GM12878 (cell line): ENCODE data around the gene TIMM17A. TPM values are rescaled to one million over a fixed set of nuclear protein-coding genes. Genes with fewer than 3 reads are reported as not detected.

Experiments
- ATAC-seq: fragments of 200-7000 bp; cut with Tn5 transposase; 3 replicates; pipeline ENCODE4 v1.9.1; 2020; ENCODE audit warnings: mild to moderate bottlenecking, moderate library complexity
- BruUV-seq: library from RNA; stranded (reverse); fragments of 400-500 nt; replicated peaks from 2 replicates; lab custom pipeline; 2021; lab: Mats Ljungman, UMichigan
- CTCF ChIA-PET: fragments of 300-600 bp; sonication (Branson Sonifier 250); formaldehyde crosslinking; extraction: SDS; loops from one replicate; lab custom pipeline; 2021; ENCODE audit warnings: inconsistent platforms; lab: Yijun Ruan, JAX
- POLR2A ChIA-PET: fragments of 350-600 bp; formaldehyde crosslinking; extraction: SDS; loops from one replicate; lab custom pipeline; 2021; ENCODE audit warnings: inconsistent platforms; lab: Charles Lee
- RAD21 ChIA-PET: fragments of 300-600 bp; sonication (Branson Sonifier 250); formaldehyde crosslinking; loops from one replicate; lab custom pipeline; 2023; ENCODE audit warnings: antibody characterized with exemption; ENCODE audit not compliant: unreplicated experiment; lab: Charles Lee
- SMC1A ChIA-PET: fragments of 300-600 bp; sonication (Branson Sonifier 250); formaldehyde crosslinking; loops from one replicate; lab custom pipeline; 2023; ENCODE audit not compliant: unreplicated experiment, uncharacterized antibody; lab: Charles Lee
- DNase-seq: peaks from one replicate; pipeline ENCODE4 v3.0.0-alpha.2; 2011; ENCODE audit warnings: low read depth, low spot score
- FAIRE-seq: peaks from 3 replicates; lab custom pipeline; 2011; peaks lifted over from hg19 to GRCh38; lab: Jason Lieb, UNC
- H2AFZ ChIP-seq: 2 replicates; pipeline ENCODE4 v1.6.0; 2011; ENCODE audit warnings: low read depth, low read length, control low read depth; ENCODE audit not compliant: control insufficient read depth
- H3K27ac ChIP-seq: 2 replicates; pipeline ENCODE4 v1.5.1; 2011; ENCODE audit warnings: control low read depth; ENCODE audit not compliant: control insufficient read depth, insufficient read depth
- H3K27me3 ChIP-seq, 2 experiments: replicated peaks in 1 of 2; 2 replicates each; pipeline versions ENCODE4 v1.6.0 to v1.6.1; 2011; ENCODE audit warnings: low read length in 1 of 2; ENCODE audit not compliant: control insufficient read depth in 2 of 2, insufficient read depth in 2 of 2
- H3K36me3 ChIP-seq, 2 experiments: 2 replicates each; pipeline ENCODE4 v1.5.1; 2011; ENCODE audit warnings: low read length in 1 of 2; ENCODE audit not compliant: control insufficient read depth in 2 of 2, insufficient read depth in 2 of 2
- H3K4me1 ChIP-seq: 2 replicates; pipeline ENCODE4 v1.6.1; 2011; ENCODE audit warnings: mild to moderate bottlenecking, low read length, moderate library complexity, mixed read lengths; ENCODE audit not compliant: control insufficient read depth, insufficient read depth
- H3K4me2 ChIP-seq: 2 replicates; pipeline ENCODE4 v1.6.0; 2011; ENCODE audit warnings: control low read depth; ENCODE audit not compliant: control insufficient read depth, insufficient read depth
- H3K4me3 ChIP-seq: fragments of 200-600 bp; sonication (generic); 2 replicates; pipeline ENCODE4 v1.5.1; 2016
- H3K79me2 ChIP-seq: 2 replicates; pipeline ENCODE4 v1.6.0; 2011; ENCODE audit warnings: low read length; ENCODE audit not compliant: control insufficient read depth, insufficient read depth
- H3K9ac ChIP-seq: 2 replicates; pipeline ENCODE4 v1.8.0; 2011; ENCODE audit warnings: low read length, control low read depth, mixed read lengths; ENCODE audit not compliant: control insufficient read depth, insufficient read depth
- H3K9me3 ChIP-seq: replicated peaks from 3 replicates; pipeline ENCODE4 v1.5.1; 2011; ENCODE audit warnings: mild to moderate bottlenecking, low read length; ENCODE audit not compliant: control insufficient read depth, insufficient read depth
- H4K20me1 ChIP-seq: 2 replicates; pipeline ENCODE4 v1.6.0; 2011; ENCODE audit not compliant: control insufficient read depth, insufficient read depth
- BHLHE40 ChIP-seq, 2 experiments: fragments of 450-650 bp in 1 of 2; IDR thresholded peaks; 2 replicates each; pipeline ENCODE4 v1.6.1; 2011 to 2017; ENCODE audit warnings: low read depth in 2 of 2, borderline replicate concordance in 1 of 2, improper control_type of control experiment in 1 of 2, low read length in 1 of 2, mild to moderate bottlenecking in 1 of 2
- CBX3 ChIP-seq: fragments of 200-600 bp; sonication (generic); IDR thresholded peaks from 2 replicates; pipeline ENCODE4 v1.6.1; 2016; ENCODE audit warnings: low read depth, borderline replicate concordance
- HDAC6 ChIP-seq: fragments of 200-600 bp; sonication (generic); IDR thresholded peaks from one replicate; pipeline ENCODE4 v1.8.0; 2017; ENCODE audit warnings: antibody characterized with exemption; ENCODE audit not compliant: unreplicated experiment
- SMC3 ChIP-seq: IDR thresholded peaks from 2 replicates; pipeline ENCODE4 v1.6.1; 2011; ENCODE audit warnings: low read length, improper control_type of control experiment, borderline replicate concordance
- SP1 ChIP-seq: IDR thresholded peaks from one replicate; pipeline ENCODE4 v1.6.1; 2011; ENCODE audit warnings: low read depth, low read length
- STAT3 ChIP-seq: IDR thresholded peaks from 2 replicates; pipeline ENCODE4 v1.6.1; 2011; ENCODE audit warnings: low read depth, low read length, improper control_type of control experiment
- YY1 ChIP-seq: IDR thresholded peaks from 2 replicates; pipeline ENCODE4 v1.6.1; 2011; ENCODE audit warnings: low read depth, mild to moderate bottlenecking, low read length
- ZBTB33 ChIP-seq: fragments of 450-650 bp; IDR thresholded peaks from 2 replicates; pipeline ENCODE4 v1.6.1; 2017; ENCODE audit warnings: mild to moderate bottlenecking
- ZNF622 ChIP-seq: fragments of 450-650 bp; IDR thresholded peaks from 2 replicates; pipeline ENCODE4 v1.6.1; 2017; ENCODE audit warnings: mild to moderate bottlenecking, inconsistent platforms
- WGBS: methylation state at CpG from one replicate; pipeline ENCODE4 v1.1.6; 2016; ENCODE audit warnings: low lambda C conversion rate; ENCODE audit not compliant: insufficient replicate concordance, insufficient coverage; ENCODE audit errors: missing lambda C conversion rate; 5-methylcytosine and 5-hydroxymethylcytosine counted together
- in situ Hi-C: fragments of 300-500 bp; cut with MboI; formaldehyde crosslinking; loops from 9 replicates; pipeline ENCODE4 v1.14.3; 2018; ENCODE audit warnings: mixed read lengths
- intact Hi-C: fragments of 100-400 bp; cut with micrococcal nuclease; formaldehyde crosslinking; loops from one replicate; pipeline ENCODE4 v1.14.2; 2022; ENCODE audit not compliant: unreplicated experiment
- polyA plus RNA-seq, 11 experiments: library from polyadenylated mRNA; depleted of rRNA in 4 of 11; unstranded in 6 of 11; stranded (reverse) in 5 of 11; fragments of >200 nt; fragmentation: Nextera tagmentation in 4 of 11; fragmentation: Illumina TruSeq in 1 of 11; extraction: Ambion mirVana in 4 of 11; extraction: Trizol in 1 of 11; gene quantifications; 1 replicate in 1 of 11; 2 replicates in 10 of 11; pipeline versions ENCODE4 v1.2.1 to v1.2.3, GENCODE V29; 2011 to 2016; ENCODE audit warnings: inconsistent platforms in 2 of 11, missing spikeins in 2 of 11, low read depth in 1 of 11
- total RNA-seq, 4 experiments: library from RNA; depleted of rRNA in 3 of 4; stranded (reverse); fragments of >200 nt in 3 of 4; fragmentation: Illumina TruSeq in 1 of 4; extraction: Trizol in 1 of 4; gene quantifications; 2 replicates each; pipeline versions ENCODE4 v1.2.1 to v1.2.3, GENCODE V29; 2013 to 2021
- TF ChIP-seq, protein P1 (sequence below): fragments of 450-650 bp; IDR thresholded peaks from 2 replicates; pipeline ENCODE4 v1.6.1; 2016; ENCODE audit warnings: mild to moderate bottlenecking
- TF ChIP-seq, protein P2 (sequence below): fragments of 450-650 bp; IDR thresholded peaks from 2 replicates; pipeline ENCODE4 v1.6.1; 2017; ENCODE audit warnings: antibody characterized with exemption, mild to moderate bottlenecking, moderate library complexity
- TF ChIP-seq, protein P3 (sequence below): IDR thresholded peaks from 2 replicates; pipeline ENCODE4 v1.6.1; 2012; ENCODE audit warnings: low read depth, low read length, improper control_type of control experiment

Gene TIMM17A
- total and polyA plus RNA-seq, 10 of the 15 experiments (the other 5 are each of a cell fraction or from before 2014, with no cell fraction given) = 68.6 to 357 (median 92.4) TPM

DNA sequence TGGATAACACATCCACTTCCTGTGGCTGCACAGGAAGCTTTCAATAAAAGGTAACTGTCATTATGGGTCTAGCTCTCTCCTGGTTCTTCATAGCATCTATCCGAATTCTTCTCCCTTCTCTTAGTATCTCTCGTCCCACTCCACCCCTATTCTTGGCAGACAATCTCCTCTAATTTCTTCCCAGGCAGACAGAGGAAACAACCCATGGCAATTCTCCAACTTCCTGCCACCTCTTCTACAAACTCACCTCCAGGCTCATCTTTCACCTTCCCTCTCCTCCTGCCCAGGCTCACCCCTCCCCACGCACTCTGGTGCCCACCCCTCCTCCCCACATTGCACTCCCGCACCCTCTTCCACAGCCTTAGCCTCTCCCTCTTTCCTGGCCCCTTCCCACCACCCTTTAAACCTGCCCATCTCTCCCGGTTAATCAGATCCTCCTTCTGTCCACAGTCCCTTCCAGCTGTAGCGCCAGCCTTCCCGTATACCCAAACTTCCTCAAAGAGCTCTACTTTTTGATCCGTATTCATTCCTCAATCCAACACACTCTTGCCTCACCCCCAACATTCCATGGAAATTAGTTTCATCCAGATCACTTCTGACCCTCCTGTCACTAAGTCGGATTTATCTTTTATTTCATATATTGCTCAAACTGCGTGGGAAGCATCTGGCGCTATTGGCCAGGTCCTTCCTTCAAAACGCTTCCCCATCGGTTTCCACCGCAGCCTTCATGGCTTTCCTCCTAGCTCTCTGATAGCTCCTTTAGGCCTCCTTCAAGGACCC, 40.7 kb upstream of the TIMM17A start:
- DNase-seq (no peak), FAIRE-seq (no peak), ATAC-seq (no peak)
- Histone ChIP-seq H3K4me3 (no peak overlapping the region), H3K36me3 (no peaks in the 10 kb centered on the region), H3K9ac (no peak overlapping the region), H4K20me1 (no peaks in the 10 kb centered on the region), H3K4me2 (no peak overlapping the region), H3K79me2 (no peaks in the 10 kb centered on the region), H3K27me3 (no peaks in the 10 kb centered on the region; a peak in 2 of 4 replicates), H2AFZ (no peak overlapping the region), H3K27ac (no peak overlapping the region), H3K9me3 (no peaks in the 10 kb centered on the region), H3K4me1 (peaks cover 4% of the 10 kb centered on the region; the same call in 1 of the 2 replicates)
- ChIA-PET POLR2A (no interaction called here), RAD21 (no interaction called here), SMC1A (no interaction called here), CTCF (interaction anchor here (2.1 kb wide), 1 partner anchor 19 kb away, joined by 11 read pairs; no protein-coding TSS in a partner anchor)
- 51% methylated on average over 11 of the region's 14 CpGs for WGBS
- intact Hi-C loops = no loop called here
- BruUV-seq = no TSS peak
- no peak for TF ChIP-seq YY1
- no peak for TF ChIP-seq ZBTB33
- TF ChIP-seq HDAC6 = no peak
- TF ChIP-seq, protein P1, sequence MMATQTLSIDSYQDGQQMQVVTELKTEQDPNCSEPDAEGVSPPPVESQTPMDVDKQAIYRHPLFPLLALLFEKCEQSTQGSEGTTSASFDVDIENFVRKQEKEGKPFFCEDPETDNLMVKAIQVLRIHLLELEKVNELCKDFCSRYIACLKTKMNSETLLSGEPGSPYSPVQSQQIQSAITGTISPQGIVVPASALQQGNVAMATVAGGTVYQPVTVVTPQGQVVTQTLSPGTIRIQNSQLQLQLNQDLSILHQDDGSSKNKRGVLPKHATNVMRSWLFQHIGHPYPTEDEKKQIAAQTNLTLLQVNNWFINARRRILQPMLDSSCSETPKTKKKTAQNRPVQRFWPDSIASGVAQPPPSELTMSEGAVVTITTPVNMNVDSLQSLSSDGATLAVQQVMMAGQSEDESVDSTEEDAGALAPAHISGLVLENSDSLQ = no peak
- TF ChIP-seq STAT3 = no peak
- no peak for TF ChIP-seq SP1
- TF ChIP-seq, protein P2, sequence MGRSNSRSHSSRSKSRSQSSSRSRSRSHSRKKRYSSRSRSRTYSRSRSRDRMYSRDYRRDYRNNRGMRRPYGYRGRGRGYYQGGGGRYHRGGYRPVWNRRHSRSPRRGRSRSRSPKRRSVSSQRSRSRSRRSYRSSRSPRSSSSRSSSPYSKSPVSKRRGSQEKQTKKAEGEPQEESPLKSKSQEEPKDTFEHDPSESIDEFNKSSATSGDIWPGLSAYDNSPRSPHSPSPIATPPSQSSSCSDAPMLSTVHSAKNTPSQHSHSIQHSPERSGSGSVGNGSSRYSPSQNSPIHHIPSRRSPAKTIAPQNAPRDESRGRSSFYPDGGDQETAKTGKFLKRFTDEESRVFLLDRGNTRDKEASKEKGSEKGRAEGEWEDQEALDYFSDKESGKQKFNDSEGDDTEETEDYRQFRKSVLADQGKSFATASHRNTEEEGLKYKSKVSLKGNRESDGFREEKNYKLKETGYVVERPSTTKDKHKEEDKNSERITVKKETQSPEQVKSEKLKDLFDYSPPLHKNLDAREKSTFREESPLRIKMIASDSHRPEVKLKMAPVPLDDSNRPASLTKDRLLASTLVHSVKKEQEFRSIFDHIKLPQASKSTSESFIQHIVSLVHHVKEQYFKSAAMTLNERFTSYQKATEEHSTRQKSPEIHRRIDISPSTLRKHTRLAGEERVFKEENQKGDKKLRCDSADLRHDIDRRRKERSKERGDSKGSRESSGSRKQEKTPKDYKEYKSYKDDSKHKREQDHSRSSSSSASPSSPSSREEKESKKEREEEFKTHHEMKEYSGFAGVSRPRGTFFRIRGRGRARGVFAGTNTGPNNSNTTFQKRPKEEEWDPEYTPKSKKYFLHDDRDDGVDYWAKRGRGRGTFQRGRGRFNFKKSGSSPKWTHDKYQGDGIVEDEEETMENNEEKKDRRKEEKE = no peak
- no peak for TF ChIP-seq CBX3
- no peak for TF ChIP-seq BHLHE40 (IDR thresholded peaks at IDR 0.05; ENCODE audit: borderline replicate concordance in 1 of 2, low read depth in 2 of 2, low read length in 1 of 2)
- TF ChIP-seq, protein P3, sequence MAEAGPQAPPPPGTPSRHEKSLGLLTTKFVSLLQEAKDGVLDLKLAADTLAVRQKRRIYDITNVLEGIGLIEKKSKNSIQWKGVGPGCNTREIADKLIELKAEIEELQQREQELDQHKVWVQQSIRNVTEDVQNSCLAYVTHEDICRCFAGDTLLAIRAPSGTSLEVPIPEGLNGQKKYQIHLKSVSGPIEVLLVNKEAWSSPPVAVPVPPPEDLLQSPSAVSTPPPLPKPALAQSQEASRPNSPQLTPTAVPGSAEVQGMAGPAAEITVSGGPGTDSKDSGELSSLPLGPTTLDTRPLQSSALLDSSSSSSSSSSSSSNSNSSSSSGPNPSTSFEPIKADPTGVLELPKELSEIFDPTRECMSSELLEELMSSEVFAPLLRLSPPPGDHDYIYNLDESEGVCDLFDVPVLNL = no peak
- no peak for TF ChIP-seq ZNF622
- TF ChIP-seq SMC3 = no peak
- in situ Hi-C loops = no loop called here
